SKM-1 (cell line): Measurements from ENCODE around the gene TMEM150B.

ENCODE experiments used
- DNase-seq: peaks from one replicate; lab custom pipeline; 2025; ENCODE audit not compliant: unreplicated experiment; lab: John Stamatoyannopoulos, UW

TMEM150B gene

GRCh38 chr19:55279340-55279739 lies 45.8 kb downstream of the TMEM150B start:
- DNase-seq: no peak

- no peak for DNase-seq
Measured at GRCh38 chr19:55278391-55279135, 46.6 kb downstream of the TMEM150B start.

GRCh38 chr19:55277494-55277893 lies 47.6 kb downstream of the TMEM150B start:
- no peak for DNase-seq

GRCh38 chr19:55276720-55277430 lies 48.3 kb downstream of the TMEM150B start:
- DNase-seq: no peak

- DNase-seq: no peak
Measured at GRCh38 chr19:55275851-55276719, 49.1 kb downstream of the TMEM150B start.

GRCh38 chr19:55273978-55274707 lies 51.0 kb downstream of the TMEM150B start:
- no peak for DNase-seq

- DNase-seq: no peak
Measured at GRCh38 chr19:55272142-55272541, 53.0 kb downstream of the TMEM150B start.

- DNase-seq: no peak
Measured at GRCh38 chr19:55270172-55270942, 54.8 kb downstream of the TMEM150B start.

- no peak for DNase-seq
Measured at GRCh38 chr19:55269299-55269698, 55.8 kb downstream of the TMEM150B start.

GRCh38 chr19:55266840-55267239 lies 58.3 kb downstream of the TMEM150B start:
- DNase-seq: no peak

GRCh38 chr19:55266404-55266803 lies 58.7 kb downstream of the TMEM150B start:
- no peak for DNase-seq

- no peak for DNase-seq
Measured at GRCh38 chr19:55265723-55266386, 59.3 kb downstream of the TMEM150B start.

- no peak for DNase-seq
Measured at GRCh38 chr19:55265173-55265572, 60.0 kb downstream of the TMEM150B start.

GRCh38 chr19:55264531-55264930 lies 60.6 kb downstream of the TMEM150B start:
- no peak for DNase-seq
